Caco-2 (cell line): ENCODE results near the gene PHF13. TPM values are rescaled to one million over a fixed set of nuclear protein-coding genes. Genes with fewer than 3 reads are reported as not detected.

Experiments
- BruUV-seq: library from RNA; stranded (reverse); fragments of 400-500 nt; replicated peaks from 2 replicates; lab custom pipeline; 2021; lab: Mats Ljungman, UMichigan
- CTCF ChIA-PET: fragments of 300-600 bp; sonication (Branson Sonifier 250); formaldehyde crosslinking; loops from one replicate; lab custom pipeline; 2022; ENCODE audit warnings: antibody characterized with exemption; lab: Charles Lee
- POLR2A ChIA-PET: fragments of 300-600 bp; sonication (Branson Sonifier 250); formaldehyde crosslinking; loops from one replicate; lab custom pipeline; 2022; ENCODE audit warnings: antibody characterized with exemption; lab: Charles Lee
- DNase-seq, 2 experiments: peaks; one replicate each; pipeline versions ENCODE4 v3.0.0 to v3.0.0-alpha.2; 2020 to 2022
- H3K27me3 ChIP-seq: replicated peaks from 2 replicates; pipeline ENCODE4 v1.6.0; 2011; ENCODE audit warnings: low read length; ENCODE audit not compliant: control insufficient read depth, insufficient read depth
- H3K36me3 ChIP-seq: 2 replicates; pipeline ENCODE4 v1.5.1; 2011; ENCODE audit warnings: low read length; ENCODE audit not compliant: control insufficient read depth, insufficient read depth
- H3K4me1 ChIP-seq: fragments of 250-450 bp; sonication (Bioruptor Pico); 2 replicates; pipeline ENCODE4 v1.5.1; 2020; ENCODE audit warnings: mild to moderate bottlenecking
- H3K4me3 ChIP-seq: 2 replicates; pipeline ENCODE4 v1.5.1; 2011; ENCODE audit warnings: low read depth, mild to moderate bottlenecking, control low read depth, low read length
- H3K9me3 ChIP-seq: fragments of 250-450 bp; sonication (Bioruptor Pico); 2 replicates; pipeline ENCODE4 v1.5.1; 2020; ENCODE audit warnings: mild to moderate bottlenecking, moderate library complexity
- H3K27ac Mint-ChIP-seq: one replicate; pipeline ENCODE4 v1.8.0; 2022; ENCODE audit warnings: mixed read lengths; ENCODE audit not compliant: unreplicated experiment
- H3K27me3 Mint-ChIP-seq: one replicate; pipeline ENCODE4 v1.8.0; 2022; ENCODE audit warnings: mixed read lengths; ENCODE audit not compliant: insufficient read depth, unreplicated experiment
- H3K36me3 Mint-ChIP-seq: one replicate; pipeline ENCODE4 v1.8.0; 2022; ENCODE audit warnings: mild to moderate bottlenecking, mixed read lengths; ENCODE audit not compliant: insufficient read depth, unreplicated experiment
- H3K4me1 Mint-ChIP-seq: one replicate; pipeline ENCODE4 v1.8.0; 2022; ENCODE audit warnings: low read depth, mixed read lengths; ENCODE audit not compliant: unreplicated experiment
- H3K4me3 Mint-ChIP-seq: one replicate; pipeline ENCODE4 v1.8.0; 2022; ENCODE audit warnings: mild to moderate bottlenecking, moderate library complexity, mixed read lengths; ENCODE audit not compliant: unreplicated experiment
- H3K9me3 Mint-ChIP-seq: one replicate; pipeline ENCODE4 v1.8.0; 2022; ENCODE audit warnings: mixed read lengths; ENCODE audit not compliant: unreplicated experiment
- intact Hi-C: fragments of 100-400 bp; cut with micrococcal nuclease; formaldehyde crosslinking; loops from one replicate; pipeline ENCODE4 v1.10.0; 2022; ENCODE audit not compliant: unreplicated experiment
- total RNA-seq: library from RNA; stranded (reverse); gene quantifications from 2 replicates; pipeline ENCODE4 v1.2.3, GENCODE V29; 2022
- TF ChIP-seq, protein P1 (sequence below), 2 experiments: fragments of 200-600 bp in 1 of 2; IDR thresholded peaks; 1 replicate in 1 of 2; 2 replicates in 1 of 2; pipeline versions ENCODE4 v1.5.1 to v1.8.0; 2011 to 2022; ENCODE audit warnings: antibody characterized with exemption in 1 of 2, control low read depth in 1 of 2, inconsistent platforms in 1 of 2, low read depth in 1 of 2, low read length in 1 of 2, mild to moderate bottlenecking in 1 of 2, moderate library complexity in 1 of 2; ENCODE audit not compliant: insufficient read depth in 1 of 2, severe bottlenecking in 1 of 2, unreplicated experiment in 1 of 2

Gene PHF13
- total RNA-seq, 1 experiment from 2014 or later: 21.8 TPM

DNA sequence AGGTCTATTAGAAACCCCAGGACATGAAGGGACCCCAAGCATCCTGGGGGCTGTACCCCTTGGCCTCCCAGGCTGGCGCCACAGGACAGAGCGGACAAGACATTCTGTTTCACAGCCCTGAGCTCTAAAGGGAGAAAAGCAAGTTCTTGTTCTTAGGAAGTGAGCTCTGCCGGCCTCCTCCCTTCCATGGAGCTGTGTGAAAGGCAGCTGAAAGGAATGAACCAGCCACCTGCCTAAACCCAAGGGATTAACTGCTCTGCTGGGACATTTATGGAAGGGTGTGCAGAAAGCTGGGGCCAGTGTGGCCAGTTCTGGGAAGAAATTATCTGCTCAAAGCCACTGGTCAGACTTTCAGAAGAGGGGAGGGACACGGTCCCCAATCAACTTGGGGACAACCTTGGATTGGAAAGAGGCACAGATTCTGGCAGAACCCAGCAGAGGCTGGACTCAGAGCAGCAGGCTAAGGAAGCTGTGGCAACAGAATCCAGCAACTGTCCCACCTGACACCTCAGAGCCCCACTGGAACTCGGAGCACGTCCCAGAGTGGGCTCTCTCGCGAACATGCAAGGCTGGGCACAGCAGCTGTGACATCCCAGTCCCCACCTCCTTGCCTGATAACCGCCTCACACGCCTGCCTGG lies 13.0 kb upstream of the PHF13 start:
- no peak for DNase-seq
- Histone ChIP-seq H3K4me3 (peak overlapping the region; percentile 56), H3K9me3 (no peaks in the 10 kb centered on the region), H3K27me3 (no peaks in the 10 kb centered on the region), H3K4me1 (peaks cover 9% of the 10 kb centered on the region; the same call in 1 of the 2 replicates), H3K36me3 (peaks cover 6% of the 10 kb centered on the region)
- Mint-ChIP-seq H3K9me3 (no peaks in the 10 kb centered on the region), H3K27ac (peak overlapping the region; percentile 97), H3K36me3 (peaks cover 65% of the 10 kb centered on the region), H3K4me1 (no peaks in the 10 kb centered on the region), H3K27me3 (no peaks in the 10 kb centered on the region), H3K4me3 (peak overlapping the region; percentile 96)
- TSS peak; percentile 24 for BruUV-seq
- ChIA-PET CTCF (no interaction called here), POLR2A (no interaction called here)
- intact Hi-C loops: loop anchor here (10.0 kb wide), 2 partner anchors 46 to 106 kb away; partner anchors contain the start of genes NOL9, PLEKHG5 and TAS1R1
- TF ChIP-seq, protein P1, sequence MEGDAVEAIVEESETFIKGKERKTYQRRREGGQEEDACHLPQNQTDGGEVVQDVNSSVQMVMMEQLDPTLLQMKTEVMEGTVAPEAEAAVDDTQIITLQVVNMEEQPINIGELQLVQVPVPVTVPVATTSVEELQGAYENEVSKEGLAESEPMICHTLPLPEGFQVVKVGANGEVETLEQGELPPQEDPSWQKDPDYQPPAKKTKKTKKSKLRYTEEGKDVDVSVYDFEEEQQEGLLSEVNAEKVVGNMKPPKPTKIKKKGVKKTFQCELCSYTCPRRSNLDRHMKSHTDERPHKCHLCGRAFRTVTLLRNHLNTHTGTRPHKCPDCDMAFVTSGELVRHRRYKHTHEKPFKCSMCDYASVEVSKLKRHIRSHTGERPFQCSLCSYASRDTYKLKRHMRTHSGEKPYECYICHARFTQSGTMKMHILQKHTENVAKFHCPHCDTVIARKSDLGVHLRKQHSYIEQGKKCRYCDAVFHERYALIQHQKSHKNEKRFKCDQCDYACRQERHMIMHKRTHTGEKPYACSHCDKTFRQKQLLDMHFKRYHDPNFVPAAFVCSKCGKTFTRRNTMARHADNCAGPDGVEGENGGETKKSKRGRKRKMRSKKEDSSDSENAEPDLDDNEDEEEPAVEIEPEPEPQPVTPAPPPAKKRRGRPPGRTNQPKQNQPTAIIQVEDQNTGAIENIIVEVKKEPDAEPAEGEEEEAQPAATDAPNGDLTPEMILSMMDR (IDR thresholded peaks at IDR 0.05; ENCODE audit: insufficient read depth in 1 of 2, low read depth in 1 of 2, low read length in 1 of 2, severe bottlenecking in 1 of 2, unreplicated experiment in 1 of 2): no peak

DNA sequence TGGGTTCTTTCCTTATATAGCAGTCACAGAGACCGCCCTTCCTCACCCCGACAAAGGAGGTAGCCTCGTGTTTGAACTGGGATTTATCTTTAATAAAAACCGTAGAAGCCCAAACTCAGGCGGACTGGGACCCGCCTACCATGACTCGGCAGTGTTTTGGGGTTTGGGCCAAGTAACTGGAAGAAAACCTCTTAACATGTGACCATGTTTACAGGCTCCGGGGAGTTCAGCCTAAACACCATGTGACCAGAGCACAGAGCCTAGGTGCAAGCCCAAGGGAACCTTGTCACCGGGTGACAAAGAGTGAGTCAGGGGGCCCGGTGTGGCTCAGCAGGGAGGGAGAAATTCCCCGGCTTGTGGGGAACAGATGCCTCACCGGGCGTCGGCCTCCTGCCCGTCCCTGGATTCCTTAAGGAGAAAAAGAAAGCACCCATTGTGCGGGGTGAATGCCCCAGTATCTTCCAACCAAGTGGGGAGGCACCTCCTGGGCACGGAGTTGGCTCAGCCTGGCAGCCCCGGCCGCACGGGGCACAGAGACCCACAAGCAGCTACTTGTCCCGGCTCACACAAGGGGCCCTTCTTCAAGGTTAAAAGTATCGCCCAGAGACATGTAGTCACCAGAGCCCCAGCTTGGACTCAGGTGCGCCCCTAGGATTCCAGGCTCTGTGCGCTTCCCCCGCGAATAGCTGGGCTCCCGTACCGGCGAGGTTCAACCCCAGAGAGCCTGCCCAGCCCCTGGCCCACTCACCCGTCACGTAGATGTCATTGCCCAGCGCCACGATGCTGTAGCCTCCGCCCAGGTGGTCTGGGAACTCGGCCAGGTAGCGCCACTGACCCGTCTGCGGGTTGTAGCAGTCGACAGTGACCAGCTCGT lies 12.2 kb upstream of the PHF13 start:
- H3K36me3 Mint-ChIP-seq: peaks cover 58% of the 10 kb centered on the region
- H3K27me3 ChIP-seq: no peaks in the 10 kb centered on the region
- TF ChIP-seq, protein P1 (IDR thresholded peaks at IDR 0.05; ENCODE audit: insufficient read depth in 1 of 2, low read depth in 1 of 2, low read length in 1 of 2, severe bottlenecking in 1 of 2, unreplicated experiment in 1 of 2): no peak
- intact Hi-C loops: loop anchor here (10.0 kb wide), 2 partner anchors 46 to 106 kb away; partner anchors contain the start of genes NOL9, PLEKHG5 and TAS1R1
- H3K9me3 ChIP-seq: no peaks in the 10 kb centered on the region
- POLR2A ChIA-PET: interaction anchor here (0.6 to 1.0 kb wide), 2 partner anchors 14 to 79 kb away, joined by 3 to 4 read pairs; no protein-coding TSS in a partner anchor
- H3K4me3 Mint-ChIP-seq: peak overlapping the region; percentile 96
- peaks cover 9% of the 10 kb centered on the region; the same call in 1 of the 2 replicates for H3K4me1 ChIP-seq
- CTCF ChIA-PET: interaction anchor here (0.5 kb wide), 1 partner anchor 191 kb away, joined by 6 read pairs; no protein-coding TSS in a partner anchor
- DNase-seq: no peak
- H3K27ac Mint-ChIP-seq: peak overlapping the region; percentile 97
- BruUV-seq: no TSS peak
- no peaks in the 10 kb centered on the region for H3K9me3 Mint-ChIP-seq
- H3K4me3 ChIP-seq: peak overlapping the region; percentile 56
- peaks cover 6% of the 10 kb centered on the region for H3K36me3 ChIP-seq
- no peaks in the 10 kb centered on the region for H3K27me3 Mint-ChIP-seq
- no peaks in the 10 kb centered on the region for H3K4me1 Mint-ChIP-seq
